GM19035 (cell line): Measurements from ENCODE around the gene CHST13.

Source experiments
- ATAC-seq: cut with Tn5 transposase; IDR thresholded peaks from one replicate; pipeline ENCODE4 v1.9.1; 2021; ENCODE audit not compliant: unreplicated experiment

CHST13 gene

DNA sequence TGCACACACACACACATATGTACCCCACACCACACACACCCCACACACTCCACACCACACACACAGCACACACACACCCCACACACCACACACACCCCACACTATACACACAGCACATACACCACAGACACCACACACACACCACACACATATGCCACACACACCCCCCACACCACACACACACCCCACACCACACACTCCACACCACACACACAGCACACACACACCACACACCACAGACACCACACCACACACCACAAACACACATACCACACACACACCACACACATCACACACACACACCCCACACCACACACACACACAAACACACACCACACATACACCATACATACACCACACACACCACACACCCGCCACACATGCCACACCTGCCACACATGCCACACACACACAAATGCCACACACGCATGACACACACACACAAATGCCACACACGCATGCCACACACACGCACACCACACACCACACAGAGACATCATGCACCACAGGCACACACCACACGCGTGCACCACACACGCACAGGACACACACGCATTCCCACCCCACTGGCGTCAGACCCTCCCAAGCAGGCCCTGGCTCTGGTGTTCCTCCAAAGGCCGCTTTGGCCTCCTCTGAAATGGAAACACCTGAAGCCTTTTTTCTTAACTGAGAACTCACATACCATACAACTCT is 15.7 kb downstream of the CHST13 start:
- no peak for ATAC-seq

DNA sequence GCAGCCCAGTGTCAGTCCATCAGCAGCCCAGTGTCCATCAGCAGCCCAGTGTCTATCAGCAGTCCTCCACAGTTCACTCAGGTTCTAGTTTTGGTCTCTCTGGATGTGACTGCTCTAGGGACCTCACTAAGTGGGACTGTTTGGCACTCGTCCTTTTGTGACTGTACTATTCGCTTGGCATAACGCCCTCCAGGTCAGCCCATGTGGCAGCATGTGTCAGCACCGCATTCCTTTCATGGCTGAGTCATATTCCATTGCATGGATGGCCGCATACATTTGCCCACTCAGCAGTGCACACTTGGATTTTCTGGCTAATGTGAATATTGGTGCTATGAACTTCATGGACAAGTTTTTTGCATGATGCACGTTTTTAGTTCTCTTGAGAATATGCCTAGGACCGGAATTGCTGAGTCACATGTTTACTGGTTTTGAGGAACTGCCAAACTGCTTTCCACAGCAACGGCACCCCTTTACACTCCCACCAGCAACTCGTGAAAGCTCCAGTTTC is 16.4 kb downstream of the CHST13 start:
- no peak for ATAC-seq

DNA sequence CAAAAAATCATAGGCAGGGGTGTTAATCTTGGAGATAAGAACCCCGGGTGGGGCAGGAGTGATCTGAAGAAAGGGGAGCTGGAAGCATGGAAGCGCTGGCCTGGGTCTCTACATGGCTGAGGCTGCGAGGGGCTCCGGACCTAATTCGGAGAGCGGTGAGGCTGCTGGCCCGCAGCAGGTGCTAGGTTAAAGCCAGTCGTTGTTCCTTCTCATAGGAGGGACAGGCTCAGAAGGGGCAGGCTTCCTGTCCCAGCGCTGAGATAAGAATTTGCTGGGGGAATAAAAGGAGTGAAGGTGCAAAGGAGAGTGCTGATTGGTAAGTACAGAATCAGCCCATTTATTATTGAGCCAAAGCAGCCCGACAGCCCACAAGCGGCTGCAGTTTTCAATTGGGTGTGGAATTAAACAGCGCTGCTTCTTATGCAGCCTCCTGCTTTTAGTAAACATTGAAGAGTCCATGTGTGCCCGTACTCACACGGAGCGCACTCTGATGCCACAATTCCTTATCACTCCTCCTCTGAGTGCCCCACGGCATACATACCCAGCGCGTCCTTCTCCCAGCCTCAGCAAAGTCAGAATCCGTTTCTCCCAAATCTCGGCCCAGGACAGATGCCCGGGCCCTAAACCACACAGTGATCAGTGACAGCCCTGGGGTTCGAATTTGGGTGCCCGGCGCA is 17.1 kb downstream of the CHST13 start:
- no peak for ATAC-seq

DNA sequence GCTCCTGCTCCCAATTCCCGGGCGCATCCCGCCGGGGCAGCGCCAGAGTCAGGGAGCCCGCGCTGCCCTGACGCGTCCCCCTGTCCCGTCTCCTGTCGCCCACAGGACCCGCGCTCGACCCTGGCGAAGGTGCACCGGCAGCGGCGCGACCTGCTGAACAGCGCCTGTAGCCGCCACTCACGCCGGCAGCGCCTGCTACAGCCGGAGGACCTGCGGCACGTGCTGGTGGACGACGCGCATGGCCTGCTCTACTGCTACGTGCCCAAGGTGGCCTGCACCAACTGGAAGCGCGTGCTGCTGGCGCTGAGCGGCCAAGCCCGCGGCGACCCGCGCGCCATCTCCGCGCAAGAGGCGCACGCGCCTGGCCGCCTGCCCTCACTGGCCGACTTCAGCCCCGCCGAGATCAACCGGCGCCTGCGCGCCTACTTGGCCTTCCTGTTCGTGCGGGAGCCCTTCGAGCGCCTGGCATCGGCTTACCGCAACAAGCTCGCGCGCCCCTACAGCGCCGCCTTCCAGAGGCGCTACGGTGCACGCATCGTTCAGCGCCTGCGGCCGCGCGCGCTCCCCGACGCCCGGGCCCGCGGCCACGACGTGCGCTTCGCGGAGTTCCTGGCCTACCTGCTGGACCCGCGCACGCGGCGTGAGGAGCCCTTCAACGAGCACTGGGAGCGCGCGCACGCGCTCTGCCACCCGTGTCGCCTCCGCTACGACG is 17.8 kb downstream of the CHST13 start:
- ATAC-seq, result no peak

DNA sequence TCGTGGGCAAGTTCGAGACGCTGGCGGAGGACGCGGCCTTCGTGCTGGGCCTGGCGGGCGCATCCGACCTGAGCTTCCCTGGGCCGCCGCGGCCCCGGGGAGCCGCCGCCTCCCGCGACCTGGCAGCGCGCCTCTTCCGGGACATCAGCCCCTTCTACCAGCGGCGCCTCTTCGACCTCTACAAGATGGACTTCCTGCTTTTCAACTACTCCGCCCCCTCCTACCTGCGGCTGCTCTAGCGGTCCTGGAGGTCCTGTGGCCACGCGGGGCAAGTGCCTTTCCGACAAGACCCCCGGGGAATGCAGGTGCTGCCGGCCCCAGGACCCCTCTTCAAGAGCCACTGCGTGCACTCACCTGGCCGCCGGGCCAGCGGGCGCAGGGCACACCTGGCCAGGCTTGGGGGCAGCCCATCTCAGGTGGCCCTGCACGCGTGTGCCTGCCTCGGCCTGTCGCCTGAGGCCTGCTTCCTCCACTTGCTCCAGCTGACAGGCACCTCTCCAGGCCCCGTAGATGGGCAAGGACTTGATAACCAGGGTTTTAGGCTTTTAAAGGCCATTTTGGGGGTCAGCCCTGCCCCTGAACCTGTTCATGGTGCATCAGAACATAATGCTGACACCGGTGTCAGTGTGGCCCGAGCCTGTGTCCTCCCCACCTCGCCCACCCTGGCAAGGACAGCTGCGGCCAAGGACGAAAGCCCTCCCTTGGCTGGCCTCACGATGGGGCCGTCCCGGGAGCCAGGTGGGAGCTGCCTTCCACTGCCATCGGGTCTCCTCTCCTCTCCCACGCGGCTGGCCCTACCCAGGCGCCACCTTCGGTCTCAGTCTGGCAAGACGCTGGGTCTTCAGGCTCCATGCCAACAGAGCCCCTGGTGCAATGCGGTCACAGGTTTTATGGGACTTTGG is 18.6 kb downstream of the CHST13 start:
- ATAC-seq, result no peak

DNA sequence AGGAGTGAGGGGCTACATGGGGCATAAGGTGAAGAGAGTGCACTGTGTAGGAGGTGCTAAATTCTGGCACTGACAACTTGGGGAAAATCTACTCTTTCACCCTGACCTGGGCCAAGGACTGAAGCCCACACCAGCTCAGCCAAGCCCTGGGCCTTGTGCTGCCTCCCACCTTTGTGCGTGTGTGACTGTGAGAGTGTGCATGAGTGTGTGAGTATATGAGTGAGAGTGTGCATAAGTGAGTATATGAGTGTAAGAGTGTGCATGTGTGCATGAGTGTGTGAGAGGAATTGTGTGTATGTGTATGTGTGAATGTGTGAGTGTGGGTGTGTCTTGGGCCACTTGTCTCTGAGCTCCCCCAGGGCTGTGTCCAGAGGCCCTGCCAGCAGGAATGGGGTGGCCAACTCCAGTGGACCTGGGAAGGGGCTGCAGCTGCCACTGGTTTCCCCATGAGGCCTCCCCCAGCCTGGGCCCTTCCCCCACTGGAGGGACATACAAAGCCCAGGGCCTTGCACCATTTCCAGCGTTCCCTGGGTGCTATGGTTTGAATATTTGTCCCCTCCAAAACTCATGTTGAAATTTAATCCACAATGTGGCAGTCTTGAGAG is 19.6 kb downstream of the CHST13 start:
- no peak for ATAC-seq

DNA sequence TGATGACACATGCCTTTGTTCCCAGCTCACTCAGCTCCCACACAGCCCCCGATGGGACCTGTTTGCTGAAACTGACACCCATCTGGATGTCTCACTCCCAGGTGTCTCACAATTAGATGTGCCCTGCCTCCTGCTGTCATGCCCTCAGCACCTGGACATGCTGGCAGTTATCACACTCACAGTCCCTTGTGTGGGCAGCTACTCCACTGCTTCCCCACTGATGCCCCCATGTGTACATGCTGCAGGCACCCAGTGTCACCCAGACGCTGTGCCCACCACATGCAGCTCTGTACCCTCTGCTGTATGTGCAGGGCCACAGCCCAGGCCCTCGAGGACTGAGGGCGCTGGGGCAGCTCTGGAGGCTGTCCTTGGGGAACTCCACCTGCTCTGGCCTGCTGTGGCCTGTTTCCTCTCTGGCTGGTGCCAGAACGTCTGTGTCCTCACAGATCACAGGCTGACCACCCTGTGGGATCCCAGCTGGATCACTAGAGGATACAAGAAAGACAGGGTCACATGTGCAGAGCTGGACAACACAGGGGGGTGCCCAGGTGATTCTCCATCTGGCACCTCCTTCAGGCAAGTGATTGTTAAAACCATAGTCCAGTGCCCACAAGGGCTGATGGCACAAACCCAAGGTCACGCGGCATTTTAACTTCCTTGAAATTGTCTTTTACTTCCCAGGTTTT is 20.8 kb downstream of the CHST13 start:
- no peak for ATAC-seq

DNA sequence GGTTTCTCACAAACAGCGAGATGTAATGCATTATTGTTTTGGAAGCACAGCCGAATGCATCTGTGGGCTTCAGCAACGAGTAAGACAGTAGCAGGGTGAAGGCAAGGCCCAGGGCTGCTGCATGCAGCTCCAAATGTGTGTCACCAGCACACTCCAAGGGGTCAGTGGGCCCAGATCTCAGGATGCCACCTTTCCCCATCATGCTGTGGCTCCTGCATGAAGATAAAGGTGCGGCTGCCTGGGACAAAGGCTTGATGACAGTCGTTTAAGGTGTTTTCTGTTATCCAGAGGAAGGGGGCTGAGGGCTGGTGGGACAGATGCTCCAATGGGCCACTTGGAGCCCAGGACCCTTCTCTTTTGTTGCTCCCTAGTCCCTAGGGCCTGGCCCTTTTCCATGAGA is 21.6 kb downstream of the CHST13 start:
- ATAC-seq, result no peak

DNA sequence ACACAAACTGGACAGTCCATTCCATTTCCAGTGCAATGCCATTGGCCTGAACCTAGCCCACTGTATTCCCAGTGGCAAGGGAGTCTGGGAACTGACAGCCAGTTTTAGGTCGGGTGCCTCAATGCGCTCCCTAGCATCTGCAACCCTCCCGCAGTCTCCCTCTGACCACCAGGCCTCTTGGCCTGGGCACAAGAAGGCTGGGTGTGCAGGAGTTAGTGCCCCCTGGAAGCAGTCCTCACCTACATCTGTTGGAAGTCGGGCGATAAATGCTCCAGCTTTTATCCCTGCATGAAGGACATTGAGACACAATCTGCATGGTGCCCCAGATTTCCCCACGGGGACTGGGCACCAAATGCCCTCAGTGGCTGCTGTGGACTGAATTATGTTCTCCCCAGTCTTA is 22.1 kb downstream of the CHST13 start:
- ATAC-seq, result no peak

DNA sequence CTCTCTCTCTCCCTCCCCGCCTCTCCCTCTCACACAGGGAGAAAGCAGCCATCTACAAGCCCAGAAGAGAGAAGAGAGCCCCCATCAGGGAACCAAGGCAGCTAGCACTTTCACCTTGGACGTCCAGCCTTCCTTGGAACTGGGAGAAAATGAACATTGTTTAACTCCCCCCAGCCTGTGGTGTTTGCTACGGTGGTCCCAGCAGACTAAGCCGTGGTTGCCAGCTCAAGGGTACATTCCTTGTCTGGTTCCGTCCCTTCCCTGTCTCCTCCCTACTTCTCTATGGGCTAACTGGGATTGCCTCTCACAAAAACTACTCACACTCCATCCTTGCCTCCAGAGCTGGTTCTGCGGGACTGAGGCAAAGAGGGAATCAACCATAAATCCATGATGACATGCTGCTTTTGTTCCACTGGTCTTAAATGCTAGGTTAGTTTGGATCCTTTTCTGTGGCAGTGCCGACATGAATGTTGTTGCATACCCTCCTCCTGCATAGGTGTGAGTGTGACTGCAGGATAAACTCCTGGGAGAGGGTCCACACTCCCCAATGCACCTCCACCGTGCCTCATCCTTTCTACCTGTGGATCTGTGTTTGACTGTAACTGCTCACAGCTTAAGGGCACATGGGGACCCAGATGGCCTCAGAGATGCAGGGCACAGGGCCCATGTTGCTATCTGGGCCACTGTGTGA is 22.7 kb downstream of the CHST13 start:
- no peak for ATAC-seq

DNA sequence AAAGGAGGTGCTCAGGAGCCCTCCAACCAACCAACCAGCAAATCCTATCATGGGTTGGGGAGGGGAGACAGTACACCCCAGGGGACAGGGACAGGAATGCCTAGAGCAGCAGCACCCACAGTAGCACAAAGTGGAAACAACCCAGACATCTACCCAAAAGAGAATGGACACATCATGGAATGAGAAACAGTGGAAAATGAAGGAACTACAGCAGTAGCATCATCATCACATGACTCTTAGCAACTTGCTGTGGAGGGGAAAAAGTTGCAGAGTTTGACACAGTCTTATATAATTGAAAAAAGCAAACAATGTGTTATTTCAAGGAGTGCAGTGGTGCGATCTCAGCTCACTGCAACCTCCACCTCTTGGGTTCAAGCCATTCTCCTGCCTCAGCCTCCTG is 23.8 kb downstream of the CHST13 start:
- ATAC-seq, result no peak

DNA sequence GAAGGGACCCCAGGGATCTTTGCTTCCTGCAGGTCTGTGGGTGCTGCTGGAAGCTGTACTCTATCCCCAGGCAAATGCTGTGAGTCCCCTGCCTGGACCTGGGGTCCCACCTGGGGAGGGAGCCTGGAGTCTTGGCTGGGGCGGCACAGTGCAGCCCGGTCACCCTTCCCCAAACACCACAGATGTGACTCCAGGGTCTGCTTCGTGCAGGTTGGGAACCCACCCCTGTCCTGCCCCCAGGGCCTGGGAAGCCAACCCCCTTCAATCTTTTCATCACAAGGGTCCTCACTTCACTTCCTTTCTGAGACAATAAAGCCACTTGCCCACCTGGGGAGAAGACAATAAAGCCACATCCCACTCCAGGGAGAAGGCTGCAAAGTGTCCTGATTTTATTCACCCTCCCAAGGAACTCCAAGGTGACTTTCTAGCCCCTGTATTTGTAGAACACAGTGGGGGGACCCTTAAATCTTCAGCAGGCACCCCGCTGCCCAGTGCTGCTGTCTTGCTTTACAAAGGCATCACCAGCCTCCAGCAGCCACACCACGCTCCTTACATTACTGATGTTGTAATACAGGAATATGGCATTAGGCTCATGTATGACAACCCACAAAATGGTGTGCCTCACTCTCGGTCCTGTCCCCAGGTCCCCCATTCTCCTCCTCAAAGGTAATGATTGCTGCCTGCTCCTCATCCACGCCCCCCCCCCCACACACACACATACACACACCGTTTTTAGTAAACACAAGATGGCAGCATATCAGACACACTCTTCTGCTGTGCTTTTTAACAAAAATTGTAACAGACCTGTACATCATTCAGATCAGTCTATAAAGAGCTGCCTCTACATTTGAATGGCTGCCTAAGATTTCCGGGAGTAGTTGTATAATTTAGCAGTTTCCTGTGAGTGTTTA is 24.9 kb downstream of the CHST13 start:
- no peak for ATAC-seq

DNA sequence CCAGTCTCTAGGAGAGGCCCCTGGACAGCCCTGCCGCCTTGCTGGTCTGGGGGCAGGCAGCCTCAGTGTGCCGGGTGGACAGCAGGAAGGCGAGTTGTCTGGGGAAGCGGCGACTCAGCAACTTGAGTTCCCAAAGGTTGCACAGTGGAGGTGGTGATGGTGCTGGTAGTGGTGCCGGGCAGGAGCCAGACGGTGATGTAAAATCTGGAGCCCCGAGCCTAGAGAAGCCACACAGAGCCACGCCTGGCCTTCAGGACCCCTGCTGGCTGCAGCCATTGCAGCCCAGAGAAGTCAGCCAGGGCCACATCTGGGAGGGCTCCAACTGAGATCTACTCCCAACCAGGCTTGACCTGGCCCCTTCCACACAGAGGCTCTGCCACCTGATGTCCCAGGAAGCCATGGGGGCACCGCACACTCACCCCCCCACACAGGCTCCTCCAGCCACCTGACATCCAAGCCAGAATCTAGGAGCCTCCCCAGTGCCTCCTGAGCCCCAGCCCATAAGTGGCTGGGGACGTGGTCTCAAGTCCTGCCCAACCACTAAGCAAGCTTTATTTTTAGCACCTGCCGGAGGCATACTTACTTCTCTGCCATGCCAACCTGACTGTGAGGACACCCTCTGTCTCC is 26.0 kb downstream of the CHST13 start:
- no peak for ATAC-seq

DNA sequence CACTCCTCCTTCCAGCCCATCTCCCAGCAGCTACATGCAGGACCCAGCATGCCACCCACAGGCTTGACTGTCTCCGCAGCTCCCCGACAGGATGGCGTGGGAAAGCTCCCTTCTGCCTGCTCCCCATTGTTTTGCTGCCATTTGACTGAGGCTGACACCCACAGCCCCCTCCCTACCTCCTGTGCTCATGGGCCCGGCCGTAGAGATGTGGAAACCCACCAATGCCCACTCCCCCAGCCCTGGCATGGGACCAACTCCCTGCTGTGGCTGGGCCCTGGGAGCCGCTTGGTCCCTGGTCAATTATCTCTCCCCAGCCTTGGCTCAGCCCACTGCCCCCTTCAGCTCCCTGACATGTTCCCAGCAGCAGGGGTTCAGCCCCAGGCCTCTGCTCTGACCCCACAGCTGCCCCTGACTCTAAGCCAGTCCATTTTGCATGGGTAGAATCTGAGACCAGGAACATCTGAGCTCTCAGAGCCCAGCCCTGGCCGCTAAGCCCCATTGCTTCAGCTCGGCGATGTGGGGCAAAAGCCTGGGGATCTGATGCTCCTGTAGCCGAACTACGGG is 26.6 kb downstream of the CHST13 start:
- ATAC-seq, result no peak

DNA sequence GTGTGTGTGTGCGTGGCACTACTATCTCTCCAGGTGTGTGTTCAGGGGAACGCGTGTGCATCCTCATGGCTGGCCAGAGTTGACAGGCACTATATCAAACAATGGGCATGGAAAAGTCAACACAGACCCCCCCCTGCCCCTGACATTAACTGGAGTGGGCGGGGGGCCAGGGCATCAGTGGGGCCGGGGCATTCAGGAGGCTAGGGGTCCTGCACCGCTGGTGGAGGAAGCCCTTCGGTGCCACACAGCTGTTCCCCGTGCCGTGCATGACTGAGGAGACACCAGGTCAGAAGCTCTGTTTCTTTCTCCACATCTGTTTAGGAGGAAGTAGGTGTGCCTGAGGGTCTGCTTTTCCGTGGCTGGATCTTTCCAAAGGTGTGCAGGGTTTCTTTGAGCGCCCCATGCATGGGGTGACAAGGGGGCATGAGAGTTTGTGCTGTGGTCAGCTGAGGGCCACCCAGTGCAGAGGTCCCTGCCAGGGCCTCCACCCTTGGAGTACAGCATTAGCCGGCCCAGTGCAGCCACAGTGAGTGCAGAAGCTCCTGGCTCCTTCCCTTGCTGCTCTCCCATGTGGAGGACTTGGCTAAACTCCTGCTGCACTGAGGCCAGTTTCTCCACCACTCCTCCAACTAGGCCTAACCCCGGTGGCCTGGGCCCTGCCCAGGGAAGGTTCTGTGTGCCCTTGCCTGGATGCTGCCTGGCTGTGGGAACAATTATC is 27.3 kb downstream of the CHST13 start:
- ATAC-seq, result no peak

DNA sequence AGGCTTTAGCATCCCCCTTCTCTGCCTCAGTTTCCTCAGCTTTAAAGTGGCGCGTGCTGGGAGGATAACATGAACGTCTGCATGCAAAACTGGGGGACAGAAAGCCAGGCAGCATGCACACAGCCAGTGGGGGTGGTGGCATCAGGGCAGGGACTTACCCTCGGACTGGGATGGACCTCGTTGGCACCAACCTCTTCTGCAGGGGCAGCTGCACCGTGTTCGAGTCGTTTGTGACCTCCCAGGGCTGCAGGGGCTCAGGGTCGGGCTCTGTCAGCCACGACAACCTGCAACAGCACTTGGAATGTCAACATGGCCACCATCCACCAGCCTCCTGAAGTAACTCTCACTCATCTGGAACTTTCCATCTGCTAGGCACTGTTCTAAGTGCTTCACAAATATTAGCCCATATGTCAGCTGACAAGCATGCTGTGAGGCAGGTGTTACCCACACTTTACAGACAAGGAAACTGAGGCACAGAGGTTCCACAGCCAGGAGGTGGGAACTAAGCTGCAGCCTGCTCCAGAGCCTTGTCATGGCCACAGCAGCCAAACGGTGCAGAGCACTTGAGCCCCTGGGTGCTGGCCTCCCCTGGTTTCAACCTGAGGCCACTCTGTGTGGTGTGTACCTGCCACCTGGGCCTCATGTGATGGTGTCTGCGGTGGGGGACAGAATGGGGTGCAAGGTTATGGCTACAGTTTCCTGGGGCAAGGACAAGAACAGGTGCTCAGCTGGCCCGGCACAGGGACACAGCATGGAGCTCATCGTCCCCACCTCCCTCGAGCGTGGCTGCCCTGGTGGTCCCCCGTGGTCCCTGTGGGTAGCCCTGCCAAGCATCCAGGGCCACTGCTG is 28.1 kb downstream of the CHST13 start:
- ATAC-seq, result no peak
